Amniotic stem cell (primary cell): Measurements from ENCODE around the gene FHIT.

Experiments
- DNase-seq: peaks from one replicate; lab custom pipeline; 2025; lab: John Stamatoyannopoulos, UW

FHIT gene

GRCh38 chr3:59764171-59764570 lies 1487.1 kb downstream of the FHIT start:
- no peak for DNase-seq

- no peak for DNase-seq
Observed at GRCh38 chr3:59762941-59763340, 1488.3 kb downstream of the FHIT start.

- DNase-seq = no peak
Observed at GRCh38 chr3:59759298-59760031, 1491.8 kb downstream of the FHIT start.

- no peak for DNase-seq
Observed at GRCh38 chr3:59758672-59759071, 1492.6 kb downstream of the FHIT start.

GRCh38 chr3:59756934-59757333 lies 1494.3 kb downstream of the FHIT start:
- DNase-seq = no peak

- DNase-seq = no peak
Observed at GRCh38 chr3:59754456-59755129, 1496.7 kb downstream of the FHIT start.

- no peak for DNase-seq
Observed at GRCh38 chr3:59753808-59754450, 1497.3 kb downstream of the FHIT start.

GRCh38 chr3:59752925-59753324 lies 1498.3 kb downstream of the FHIT start:
- no peak for DNase-seq

- no peak for DNase-seq
Observed at GRCh38 chr3:59751606-59752005, 1499.6 kb downstream of the FHIT start.

- no peak for DNase-seq
Observed at GRCh38 chr3:59750391-59750790, 1500.9 kb downstream of the FHIT start.

GRCh38 chr3:59749291-59749690 lies 1502.0 kb downstream of the FHIT start:
- peak; percentile 29 for DNase-seq

- DNase-seq = no peak
Observed at GRCh38 chr3:59746585-59746984, 1504.7 kb downstream of the FHIT start.

GRCh38 chr3:59737241-59737640 lies 1514.0 kb downstream of the FHIT start:
- no peak for DNase-seq

GRCh38 chr3:59734061-59734460 lies 1517.2 kb downstream of the FHIT start:
- no peak for DNase-seq

- DNase-seq = no peak
Observed at GRCh38 chr3:59733041-59733809, 1518.0 kb downstream of the FHIT start.

GRCh38 chr3:59731943-59732342 lies 1519.3 kb downstream of the FHIT start:
- DNase-seq = no peak

- no peak for DNase-seq
Observed at GRCh38 chr3:59730591-59730990, 1520.7 kb downstream of the FHIT start.

- no peak for DNase-seq
Observed at GRCh38 chr3:59728587-59728908, 1522.7 kb downstream of the FHIT start.

- no peak for DNase-seq
Observed at GRCh38 chr3:59727902-59728586, 1523.2 kb downstream of the FHIT start.

GRCh38 chr3:59726279-59726678 lies 1525.0 kb downstream of the FHIT start:
- DNase-seq = no peak

GRCh38 chr3:59717679-59718205 lies 1533.5 kb downstream of the FHIT start:
- DNase-seq = no peak

- DNase-seq = no peak
Observed at GRCh38 chr3:59714066-59714465, 1537.2 kb downstream of the FHIT start.
